A172 (cell line): ENCODE results near the gene TSPEAR. TPM values are rescaled to one million over a fixed set of nuclear protein-coding genes. Genes with fewer than 3 reads are reported as not detected.

Experiments used
- DNase-seq: peaks from one replicate; pipeline ENCODE4 v3.0.0-alpha.2; 2015; ENCODE audit warnings: low spot score
- total RNA-seq: library from RNA; depleted of rRNA; stranded (reverse); fragments of >200 nt; shearing (Covaris generic); gene quantifications from 2 replicates; pipeline ENCODE4 v1.2.3, GENCODE V29; 2014

Gene TSPEAR
- total RNA-seq, 1 experiment from 2014 or later, result not detected

DNA sequence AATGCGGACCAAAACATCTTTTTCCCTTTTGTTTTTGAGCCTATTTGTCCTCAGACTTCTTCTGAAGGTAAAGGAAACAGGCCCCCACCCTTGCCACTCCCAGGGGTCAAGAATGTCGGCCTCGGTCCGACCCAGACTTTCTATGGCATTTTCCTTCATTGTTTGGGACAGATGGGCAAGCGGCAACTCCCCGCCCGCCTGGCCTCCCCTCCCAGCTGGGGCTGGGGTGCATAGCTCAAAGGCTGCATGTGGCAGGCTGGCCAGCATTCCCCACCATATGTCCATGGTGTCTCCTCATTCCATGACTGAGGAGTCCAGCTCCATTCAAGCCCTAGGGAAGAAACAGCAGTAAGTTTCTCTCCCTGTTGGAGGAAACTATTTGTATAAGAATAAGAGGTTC, 29.4 kb upstream of the TSPEAR start:
- no peak for DNase-seq

DNA sequence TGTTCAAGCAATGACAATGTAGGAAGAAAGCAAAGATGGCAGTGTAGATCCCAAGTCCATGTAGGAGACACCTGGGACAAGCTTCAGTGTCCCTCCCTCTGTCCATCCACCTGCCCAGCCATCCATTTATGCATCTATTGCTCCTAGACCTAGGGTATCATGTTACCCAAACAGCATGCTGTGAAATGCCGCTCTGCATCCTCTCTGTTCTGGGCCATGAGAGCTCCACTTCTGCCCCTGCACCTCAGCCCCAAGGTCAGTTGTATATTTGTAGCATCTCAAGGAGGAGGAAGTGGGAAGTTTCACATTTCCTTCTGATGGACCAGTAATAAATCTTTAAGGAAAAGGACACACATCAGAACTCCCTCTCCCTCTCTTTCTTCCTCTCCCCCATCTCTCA, 27.9 kb upstream of the TSPEAR start:
- DNase-seq, result no peak

DNA sequence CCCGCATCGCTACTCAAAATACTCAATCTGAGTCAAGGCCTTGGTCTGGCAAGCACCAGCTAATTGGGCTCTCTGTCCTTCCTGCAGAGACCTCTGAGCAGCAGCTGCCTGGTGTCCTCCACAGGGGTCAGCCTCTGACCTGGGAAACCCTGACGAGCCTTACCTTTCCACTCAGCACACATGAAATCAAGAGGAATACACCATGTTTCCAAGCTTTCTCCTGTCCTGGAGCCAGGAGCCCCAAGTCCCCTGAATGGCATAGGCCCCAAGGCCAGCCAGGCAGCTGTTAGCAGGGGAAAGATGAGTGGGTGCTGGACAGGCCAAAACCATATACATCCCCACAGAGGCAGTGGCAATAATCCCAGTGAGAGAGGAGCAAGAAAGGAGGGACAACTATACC, 27.2 kb upstream of the TSPEAR start:
- DNase-seq, result no peak

DNA sequence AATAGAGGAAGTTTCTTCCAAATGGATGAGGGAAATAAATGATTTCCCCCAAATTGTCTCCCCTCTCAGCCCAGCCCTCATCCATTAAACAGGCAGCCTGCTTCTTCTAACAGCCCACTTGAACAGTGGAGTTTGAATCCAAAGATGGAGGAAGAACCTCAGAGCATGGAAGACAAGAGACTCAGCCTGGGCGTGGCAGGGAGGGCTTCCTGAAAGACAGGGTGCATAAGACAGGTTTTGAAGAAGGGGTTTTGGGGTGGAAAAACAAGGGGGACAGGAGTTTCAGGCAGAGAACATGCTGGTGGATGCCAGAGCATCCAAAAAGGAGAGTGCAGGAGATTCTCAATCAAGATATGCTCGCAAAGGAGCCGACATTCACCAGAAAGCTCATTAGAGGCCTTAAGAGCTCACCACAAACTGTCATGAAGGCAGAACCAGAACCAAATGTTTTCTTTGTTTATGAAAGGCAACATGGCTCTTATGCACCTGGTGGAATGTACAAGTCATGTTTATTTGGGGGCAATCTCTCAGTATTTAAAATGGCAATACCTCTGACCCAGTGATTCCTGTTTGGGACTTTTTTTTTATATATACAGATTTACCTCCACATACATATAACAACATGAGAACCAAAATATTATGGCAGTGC, 26.5 kb upstream of the TSPEAR start:
- DNase-seq, result peak; percentile 31

DNA sequence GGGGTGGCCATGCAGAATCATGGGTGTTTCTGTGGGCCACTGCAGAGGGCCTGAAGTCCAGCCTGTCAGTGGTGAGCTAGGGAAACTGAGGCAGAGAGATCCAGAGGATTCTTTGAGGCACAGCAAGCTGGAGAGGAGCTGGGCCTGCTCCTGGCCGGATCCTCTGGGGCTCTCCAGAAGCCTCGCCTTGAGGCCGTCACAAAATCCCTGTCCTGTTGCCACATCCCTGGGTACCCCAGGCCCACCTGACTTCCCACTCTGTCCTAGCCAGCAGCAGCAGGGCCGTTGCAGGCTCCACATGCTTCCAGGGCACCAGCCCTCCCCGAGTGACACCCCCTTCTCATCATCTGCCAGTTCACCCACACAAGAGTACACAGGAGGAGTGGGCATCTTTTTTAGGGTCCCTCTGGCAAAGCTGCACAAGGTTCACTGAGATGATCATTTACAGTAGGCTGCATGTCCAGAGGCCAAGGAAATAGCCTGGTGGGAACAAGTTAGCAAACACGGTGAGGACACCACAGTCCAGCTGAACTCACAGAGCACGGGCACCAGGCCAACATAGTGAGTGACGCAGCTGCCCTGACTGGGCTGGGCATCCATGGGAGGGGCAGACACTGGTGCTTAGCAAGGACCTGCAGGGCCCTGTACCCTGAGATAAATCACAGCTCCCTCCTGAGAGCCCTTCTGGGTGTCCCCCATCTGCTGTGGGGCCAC, 25.1 kb upstream of the TSPEAR start:
- no peak for DNase-seq

DNA sequence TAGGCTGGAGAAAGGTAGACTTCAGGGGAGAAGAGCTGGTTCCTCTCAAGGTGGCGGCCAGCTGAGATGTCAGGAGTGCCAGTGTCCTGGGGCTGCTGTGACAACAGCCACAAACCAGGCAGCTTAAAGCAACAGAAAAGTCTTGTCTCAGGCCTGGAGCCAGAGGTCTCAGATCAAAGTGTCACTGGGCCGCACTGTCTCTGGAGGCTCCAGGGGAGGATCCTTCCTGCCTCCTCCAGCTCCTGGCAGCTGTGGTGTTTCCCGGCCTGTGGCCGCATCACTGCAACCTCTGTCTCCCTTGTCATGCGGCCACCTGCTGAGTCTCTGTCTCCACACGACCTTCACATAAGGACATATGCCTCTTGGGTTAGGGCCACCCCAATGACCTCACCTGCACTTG, 24.4 kb upstream of the TSPEAR start:
- DNase-seq, result no peak

DNA sequence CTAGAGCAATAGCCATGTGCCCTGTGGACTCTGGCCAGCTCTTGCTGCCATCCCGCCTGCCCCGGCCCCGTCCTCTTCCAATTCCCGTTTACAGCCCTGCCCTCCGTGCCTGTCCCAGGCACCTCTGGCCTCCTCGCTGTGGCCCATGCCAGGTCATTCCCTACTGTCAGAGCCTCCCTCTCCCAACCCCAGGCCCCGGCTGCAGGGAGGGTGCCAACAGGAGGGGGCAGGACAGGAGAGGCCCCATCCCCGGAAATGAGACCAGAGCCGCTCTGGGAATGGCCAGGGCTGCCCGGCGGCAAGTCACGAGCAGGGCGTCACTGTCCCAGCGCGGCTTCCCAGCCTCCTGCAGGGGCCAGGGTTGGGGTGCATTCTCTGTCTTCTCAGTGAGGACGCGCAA, 23.5 kb upstream of the TSPEAR start:
- DNase-seq, result no peak

DNA sequence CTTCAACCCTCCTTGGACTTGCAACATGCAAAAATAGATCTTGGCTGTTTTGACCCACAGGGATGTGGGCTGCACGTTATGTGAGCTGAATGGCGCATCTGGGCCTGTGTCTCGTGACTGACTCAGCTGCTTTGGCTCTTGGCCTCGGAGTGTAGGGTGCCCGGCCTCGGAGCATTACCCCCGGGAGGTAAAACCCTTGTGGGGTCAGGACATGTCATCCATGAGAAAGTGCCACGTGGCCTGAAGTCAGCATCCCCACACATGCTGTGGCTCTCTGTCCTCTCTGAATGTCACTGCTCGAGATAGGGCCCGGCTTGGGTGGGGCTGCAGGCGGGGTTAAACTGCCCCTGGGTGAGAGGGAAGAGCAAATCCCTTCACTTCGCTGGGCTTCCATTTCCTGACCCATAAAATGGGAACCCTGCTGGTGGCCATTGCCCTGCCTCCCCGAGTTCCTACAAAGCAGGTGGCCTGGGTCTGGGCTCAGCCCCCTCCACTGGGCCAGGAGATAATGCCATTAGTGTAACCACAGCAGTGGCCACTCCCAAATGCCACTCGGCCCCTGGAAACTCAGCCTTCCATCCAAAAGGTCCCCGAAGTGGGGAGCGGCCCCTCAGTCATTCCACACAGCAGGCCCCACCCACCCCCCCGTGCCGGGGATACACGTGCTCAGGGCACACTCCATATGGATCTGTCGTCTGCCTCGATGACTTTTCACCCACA, 22.8 kb upstream of the TSPEAR start:
- no peak for DNase-seq

DNA sequence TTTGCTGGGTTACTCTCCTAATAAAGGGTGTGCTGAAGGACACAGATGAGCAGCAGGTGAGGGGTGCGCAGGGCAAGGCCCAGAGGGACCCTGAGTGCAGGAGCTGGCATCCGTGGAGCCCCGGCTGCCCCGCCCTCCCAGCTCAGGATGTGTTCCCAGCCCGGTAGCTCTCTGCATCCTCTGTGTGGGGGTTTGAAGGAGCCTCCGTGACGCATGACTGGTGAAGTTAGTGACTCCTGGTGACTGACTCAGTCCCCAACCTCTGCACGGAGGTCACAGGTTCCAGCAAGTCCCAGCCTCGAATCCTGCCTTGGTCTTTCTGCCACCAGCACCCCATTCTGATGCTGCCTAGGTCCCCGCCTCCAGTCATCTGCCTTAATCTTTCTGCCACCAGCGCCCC, 21.6 kb upstream of the TSPEAR start:
- no peak for DNase-seq

DNA sequence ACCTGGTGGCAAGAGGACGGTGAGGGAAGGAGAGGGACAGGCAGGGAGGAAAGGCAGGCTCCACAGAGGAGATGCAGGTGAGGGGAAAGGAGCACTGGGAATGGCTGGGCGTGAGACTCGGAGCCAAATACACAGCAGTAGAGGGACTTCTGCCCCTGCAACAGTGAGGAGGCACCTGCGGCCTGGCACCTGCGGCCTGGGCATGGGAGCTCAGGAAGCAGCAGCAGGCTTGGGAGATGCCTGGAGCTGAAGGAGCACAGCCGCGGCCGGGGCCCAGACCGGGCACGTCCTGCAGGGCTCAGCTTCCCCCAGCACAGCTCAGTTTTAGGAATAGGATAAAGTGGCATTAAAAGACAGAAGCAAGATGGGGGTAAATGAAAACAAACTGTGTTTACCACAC, 20.9 kb upstream of the TSPEAR start:
- DNase-seq, result no peak

DNA sequence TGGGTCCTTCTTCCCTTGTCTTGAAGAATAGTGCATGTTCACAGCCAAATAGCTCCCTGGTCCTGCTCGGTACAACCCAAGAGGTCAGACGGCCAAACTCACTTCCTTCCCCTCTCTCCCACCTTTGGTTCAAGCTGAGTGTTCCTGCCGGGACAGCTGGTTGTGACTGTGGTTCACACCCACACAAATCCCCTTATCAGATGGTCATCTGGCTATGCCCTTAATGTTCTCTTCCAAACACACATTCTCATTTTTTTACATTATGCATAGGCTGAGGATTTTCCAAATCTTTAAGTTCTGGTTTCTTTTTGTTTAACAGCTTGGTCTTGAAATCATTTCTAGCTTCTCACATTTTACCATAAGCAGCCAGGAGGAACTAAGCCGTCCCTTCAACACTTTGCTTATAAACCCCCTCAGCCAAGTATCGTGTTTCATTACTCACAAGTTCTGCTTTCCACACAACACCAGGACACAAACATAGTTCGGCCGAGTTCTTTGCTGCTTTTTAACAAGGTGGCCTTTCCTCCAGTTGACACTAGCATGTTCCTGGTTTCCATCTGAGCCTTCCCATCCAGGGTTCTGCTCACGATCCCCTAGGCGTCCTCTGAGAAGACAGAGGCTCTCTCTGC, 19.7 kb upstream of the TSPEAR start:
- DNase-seq, result no peak

DNA sequence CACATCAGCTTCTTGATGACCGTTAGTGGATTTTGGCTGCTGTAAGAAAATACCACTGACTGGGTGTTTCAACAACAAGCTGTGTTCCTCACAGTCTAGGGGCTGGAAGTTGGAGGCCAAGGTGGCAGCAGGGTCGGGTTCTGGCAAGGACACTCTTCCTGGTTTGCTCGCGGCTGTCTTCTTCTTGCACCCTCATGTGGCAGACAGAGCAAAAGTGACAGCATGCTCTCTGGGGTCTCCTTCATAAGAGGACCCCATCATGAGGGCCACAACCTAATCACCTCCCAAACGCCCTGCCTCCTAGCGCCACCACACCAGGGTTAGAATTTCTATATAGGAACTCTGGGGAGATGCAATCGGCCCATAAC, 18.6 kb upstream of the TSPEAR start:
- no peak for DNase-seq

DNA sequence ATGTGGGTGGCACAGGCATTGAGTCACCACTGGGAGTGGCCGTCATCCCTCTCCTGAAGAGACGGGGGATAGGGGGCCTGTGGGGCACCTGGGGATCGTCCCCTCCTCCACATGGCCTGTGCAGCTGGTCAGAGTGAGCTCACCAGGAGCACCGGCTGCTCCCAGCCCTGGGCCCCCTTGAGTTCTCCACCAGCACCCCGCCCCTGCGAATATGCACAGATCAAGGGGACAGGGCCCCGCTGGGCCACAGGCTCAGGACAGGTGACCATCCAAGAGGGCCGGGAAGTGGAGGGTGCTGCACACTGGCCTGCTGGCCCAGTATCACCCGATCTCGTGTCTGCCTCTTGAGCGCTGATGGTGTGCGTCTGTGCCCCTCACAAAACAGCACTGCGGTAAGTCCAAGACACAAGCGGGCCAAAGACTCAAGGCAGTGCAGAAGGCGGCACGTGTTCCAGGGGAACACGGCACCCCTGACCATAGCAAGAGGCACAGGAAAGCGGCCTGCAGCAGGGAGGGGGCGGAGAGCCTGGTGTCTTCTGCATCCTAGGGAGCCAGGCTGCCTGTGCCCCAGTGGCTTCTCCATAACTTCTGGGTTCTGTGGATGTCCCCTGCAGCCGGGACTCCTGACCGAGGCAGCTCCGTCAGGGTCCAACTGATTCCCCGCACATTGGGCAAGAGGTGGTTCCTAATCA, 18.1 kb upstream of the TSPEAR start:
- no peak for DNase-seq

DNA sequence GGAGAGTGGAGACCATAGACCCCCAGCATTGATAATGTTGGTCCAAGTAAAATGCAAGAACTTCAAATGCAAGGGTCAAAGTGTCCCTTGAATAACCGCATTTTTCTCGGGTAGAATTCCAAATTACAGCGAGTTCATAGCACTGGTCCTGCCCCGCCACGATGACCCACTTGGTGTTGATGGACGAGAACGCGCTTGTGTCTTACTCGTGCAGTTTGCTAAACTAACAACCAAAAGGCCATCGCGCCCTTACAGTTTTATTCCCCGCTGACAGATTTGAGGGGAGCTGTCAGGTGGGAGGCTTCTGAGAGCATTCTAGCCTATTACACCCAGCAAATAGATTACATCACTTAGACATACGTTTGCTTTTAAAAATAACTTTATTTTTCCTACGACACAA, 17.3 kb upstream of the TSPEAR start:
- no peak for DNase-seq

DNA sequence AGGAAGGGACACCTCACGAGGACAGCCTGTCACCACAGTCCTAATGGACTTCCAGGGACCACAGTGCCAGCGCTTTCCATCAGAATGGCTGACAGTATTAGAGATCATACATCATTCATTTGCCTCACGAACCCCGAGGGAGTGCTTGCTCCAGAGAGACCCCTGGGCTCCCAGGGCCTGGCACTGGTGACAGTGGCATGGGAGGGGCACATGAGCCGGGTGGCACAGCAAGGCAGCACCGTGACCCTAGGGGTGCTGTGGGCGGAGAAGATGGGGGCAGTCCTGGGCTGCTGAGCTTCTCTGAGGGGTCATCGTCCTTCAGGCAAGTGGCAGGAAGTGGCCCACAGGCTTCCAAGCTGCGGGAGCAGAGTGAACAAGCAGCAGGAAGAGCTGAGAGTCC, 16.4 kb upstream of the TSPEAR start:
- DNase-seq, result no peak

DNA sequence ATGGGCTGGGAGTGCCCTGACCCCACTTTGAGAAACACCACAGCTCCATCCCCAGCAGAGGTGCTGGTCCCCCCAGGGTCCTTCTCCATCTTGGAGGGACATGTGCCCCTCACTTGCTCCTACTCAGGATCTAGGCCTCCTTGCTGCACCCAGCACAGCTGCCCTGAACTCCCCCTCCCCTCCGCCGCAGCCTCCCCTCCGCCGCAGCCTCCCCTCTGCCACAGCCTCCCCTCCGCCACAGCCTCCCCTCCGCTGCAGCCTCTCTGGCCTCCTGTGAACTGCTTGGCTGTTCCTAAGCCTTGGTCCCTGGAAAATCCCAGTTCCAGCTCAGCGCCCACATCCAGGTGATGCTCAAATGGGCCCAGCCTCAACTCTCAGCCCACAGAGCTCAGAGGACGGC, 15.9 kb upstream of the TSPEAR start:
- no peak for DNase-seq

DNA sequence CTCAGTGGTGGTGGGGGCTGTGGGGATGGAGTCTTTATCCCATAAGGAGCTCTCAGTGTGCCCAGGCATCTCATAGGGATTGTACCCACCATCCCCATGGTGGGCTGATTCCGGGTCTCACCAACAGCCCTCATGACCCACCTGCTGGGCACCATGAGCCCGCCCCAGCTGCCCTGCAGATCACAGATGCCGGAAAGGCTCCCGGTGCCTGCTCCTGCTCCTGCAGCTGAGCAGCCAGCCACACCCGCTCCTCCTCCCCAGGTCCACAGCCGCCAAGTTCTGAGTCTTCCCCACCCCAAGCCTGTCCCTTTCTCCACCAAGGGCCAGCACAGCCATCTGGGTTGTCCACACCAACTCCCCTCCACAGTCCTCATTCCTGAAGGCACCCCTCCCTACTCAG, 15.5 kb upstream of the TSPEAR start:
- DNase-seq, result no peak

DNA sequence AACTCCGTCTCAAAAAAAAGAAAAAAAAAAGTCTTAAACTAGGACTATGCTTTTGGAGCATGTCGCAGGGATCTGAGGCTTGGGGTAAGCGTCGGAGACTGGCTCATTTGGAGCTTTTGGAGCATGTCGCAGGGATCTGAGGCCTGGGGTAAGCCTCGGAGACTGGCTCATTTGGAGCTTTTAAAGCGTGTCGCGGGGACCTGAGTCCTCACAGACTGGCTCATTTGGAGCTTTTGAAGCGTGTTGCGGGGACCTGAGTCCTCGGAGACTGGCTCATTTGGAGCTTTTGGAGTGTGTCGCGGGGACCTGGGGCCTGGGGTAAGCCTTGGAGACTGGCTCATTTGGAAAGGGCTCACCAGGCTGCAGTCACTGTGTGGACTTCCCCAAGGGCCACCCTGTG, 13.6 kb upstream of the TSPEAR start:
- no peak for DNase-seq

DNA sequence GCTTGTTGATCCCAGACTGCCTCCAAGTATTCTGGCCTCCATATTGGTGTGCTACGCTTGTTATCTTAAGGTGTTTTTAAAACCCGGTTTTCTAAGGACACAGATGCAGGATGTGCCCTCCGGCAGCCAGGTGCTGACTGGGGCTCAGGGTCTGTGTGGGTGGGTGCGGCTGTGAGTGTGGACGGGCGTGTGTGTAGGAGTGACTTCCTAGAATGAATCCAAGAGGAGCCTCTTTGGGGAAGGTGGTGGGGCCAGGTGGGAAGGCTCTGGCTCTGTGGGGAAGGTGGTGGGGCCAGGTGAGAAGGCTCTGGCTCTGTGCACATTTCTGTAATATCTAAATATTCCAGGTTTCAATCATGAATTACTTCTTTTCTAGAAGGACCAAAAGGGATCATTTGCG, 12.8 kb upstream of the TSPEAR start:
- no peak for DNase-seq

DNA sequence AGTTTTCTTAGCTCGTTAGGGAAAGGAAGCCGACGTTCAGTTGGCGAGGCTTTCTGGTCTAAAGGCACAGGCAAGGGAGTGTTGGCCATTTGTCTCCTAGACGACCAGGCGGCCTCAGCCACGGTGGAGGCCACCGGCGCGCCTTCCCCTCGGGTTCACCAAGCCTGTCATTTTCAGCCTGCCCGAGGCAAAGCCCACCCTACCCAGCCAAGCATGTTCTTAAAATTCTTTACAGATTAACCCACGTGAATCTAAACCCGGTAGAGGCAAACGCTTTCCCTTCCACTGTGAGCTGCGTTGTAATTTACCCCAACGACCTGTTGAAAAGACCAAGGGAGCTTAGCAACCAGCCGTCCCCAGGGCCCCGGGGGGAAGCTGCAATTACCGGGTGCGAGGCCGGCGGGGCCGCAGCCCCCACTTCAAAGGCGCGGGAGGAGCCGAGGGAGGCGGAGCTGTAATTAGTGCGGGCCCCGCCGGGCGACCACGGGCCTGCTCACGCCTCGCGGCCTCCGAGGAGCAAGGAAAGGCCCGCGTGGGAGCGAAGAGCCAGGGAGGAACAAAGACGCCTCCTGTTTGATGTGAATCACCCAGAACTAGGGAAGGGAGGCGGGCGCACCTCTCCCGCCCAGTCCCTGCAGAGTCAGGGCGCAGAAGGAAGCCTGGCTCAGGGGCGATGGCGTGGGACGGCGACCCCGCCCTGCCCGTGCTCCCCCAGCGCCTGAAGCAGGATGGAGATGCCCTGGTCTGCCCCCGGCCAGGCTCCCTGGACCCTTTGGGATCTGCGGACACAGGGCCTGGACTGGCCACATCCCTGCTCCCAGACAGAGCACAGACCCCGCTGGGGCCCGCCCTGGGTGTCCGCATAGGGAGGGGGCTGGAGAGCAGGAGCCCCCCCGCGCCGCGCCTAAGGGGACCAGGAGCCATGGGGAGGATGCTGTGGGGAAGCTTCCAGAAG, 12.1 kb upstream of the TSPEAR start:
- no peak for DNase-seq

DNA sequence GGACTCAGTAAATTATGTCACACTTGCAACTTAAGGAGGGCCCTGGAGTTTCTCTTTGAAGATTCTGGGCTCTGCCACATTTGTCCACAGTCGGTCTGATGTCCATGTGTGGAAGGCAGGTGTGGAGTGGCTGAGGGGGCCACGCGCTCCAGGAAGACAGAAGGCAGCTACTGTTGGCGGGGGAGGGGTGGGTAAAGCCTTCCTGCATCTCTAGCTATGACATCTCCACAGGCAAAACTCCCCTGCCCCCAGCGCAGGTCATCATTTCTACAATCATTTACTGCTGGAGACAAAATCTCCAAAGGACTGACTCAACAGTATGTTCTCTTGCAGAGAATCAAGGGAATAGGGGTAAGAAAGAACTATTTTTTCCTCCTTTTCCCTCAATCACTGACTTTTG, 11.4 kb upstream of the TSPEAR start:
- no peak for DNase-seq
